KMS-11 (cell line): Measurements from ENCODE around the gene DSTYK.

ENCODE experiments used
- H2AFZ ChIP-seq: fragments of 200-600 bp; sonication (generic); 2 replicates; pipeline ENCODE4 v1.6.1; 2016; ENCODE audit warnings: antibody characterized with exemption, mixed run types, low read depth
- H3K27ac ChIP-seq: fragments of 200-600 bp; sonication (generic); 2 replicates; pipeline ENCODE4 v1.6.1; 2016; ENCODE audit warnings: mild to moderate bottlenecking, mixed run types
- H3K27me3 ChIP-seq: fragments of 200-600 bp; sonication (generic); 2 replicates; pipeline ENCODE4 v1.6.1; 2017; ENCODE audit warnings: mild to moderate bottlenecking, low read depth, mixed run types, moderate library complexity; ENCODE audit not compliant: insufficient read depth
- H3K36me3 ChIP-seq: fragments of 200-600 bp; sonication (generic); 2 replicates; pipeline ENCODE4 v1.6.1; 2017; ENCODE audit warnings: mild to moderate bottlenecking, mixed run types; ENCODE audit not compliant: insufficient read depth
- H3K4me1 ChIP-seq: fragments of 200-600 bp; sonication (generic); 2 replicates; pipeline ENCODE4 v1.6.1; 2016; ENCODE audit warnings: mild to moderate bottlenecking, low read depth, mixed run types; ENCODE audit not compliant: poor library complexity, severe bottlenecking
- H3K4me2 ChIP-seq: fragments of 200-600 bp; sonication (generic); 2 replicates; pipeline ENCODE4 v1.7.0; 2016; ENCODE audit warnings: mild to moderate bottlenecking, mixed run types
- H3K4me3 ChIP-seq: fragments of 200-600 bp; sonication (generic); IDR thresholded peaks from 2 replicates; pipeline ENCODE4 v1.6.1; 2017; ENCODE audit warnings: low read depth, low read length, mixed read lengths; ENCODE audit not compliant: insufficient read depth
- H3K79me2 ChIP-seq: fragments of 200-600 bp; sonication (generic); 2 replicates; pipeline ENCODE4 v1.6.1; 2016; ENCODE audit warnings: low read depth, mixed run types; ENCODE audit not compliant: insufficient read depth
- H3K9ac ChIP-seq: fragments of 200-600 bp; sonication (generic); 2 replicates; pipeline ENCODE4 v1.6.1; 2016; ENCODE audit warnings: mild to moderate bottlenecking, mixed run types
- H4K20me1 ChIP-seq: fragments of 200-600 bp; sonication (generic); 2 replicates; pipeline ENCODE4 v1.6.1; 2016; ENCODE audit warnings: mild to moderate bottlenecking, mixed run types; ENCODE audit not compliant: insufficient read depth
- TF ChIP-seq, protein P1 (sequence below): fragments of 200-600 bp; sonication (generic); conservative IDR thresholded peaks from 2 replicates; pipeline ENCODE4 v1.6.1; 2017; ENCODE audit warnings: low read depth, mild to moderate bottlenecking, antibody characterized with exemption, low read length, moderate library complexity, mixed read lengths

DSTYK gene

DNA sequence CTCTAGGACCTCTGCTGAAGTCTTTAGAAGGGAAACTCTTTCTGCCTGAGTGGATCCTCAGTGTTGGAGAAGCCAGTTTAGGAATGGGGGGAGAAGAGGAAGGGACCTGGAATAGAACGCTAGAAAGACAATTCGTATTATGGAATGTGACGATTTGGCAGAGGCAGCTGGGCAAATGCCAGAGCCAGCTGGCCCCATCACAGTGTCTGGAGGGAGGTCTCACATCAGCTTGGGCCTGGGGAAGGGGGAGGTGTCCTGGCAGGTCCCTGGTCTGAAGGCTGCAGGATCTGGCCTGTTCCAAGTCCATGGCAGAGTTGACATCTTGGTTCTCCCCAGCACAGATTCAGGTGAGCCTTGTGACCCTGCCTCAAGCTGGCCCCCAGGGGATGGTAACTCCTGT is 27.6 kb upstream of the DSTYK start:
- no peaks in the 10 kb centered on the region for H3K36me3 ChIP-seq
- H3K4me1 ChIP-seq = peaks cover 81% of the 10 kb centered on the region
- no peak overlapping the region for H2AFZ ChIP-seq
- no peaks in the 10 kb centered on the region for H4K20me1 ChIP-seq
- peak overlapping the region; percentile 95; the same call in 1 of the 2 replicates for H3K4me2 ChIP-seq
- H3K27me3 ChIP-seq = no peaks in the 10 kb centered on the region
- no peak overlapping the region; the same call in 1 of the 2 replicates for H3K27ac ChIP-seq
- no peaks in the 10 kb centered on the region; the same call in 1 of the 2 replicates for H3K79me2 ChIP-seq
- peak overlapping the region; percentile 33 for H3K4me3 ChIP-seq
- TF ChIP-seq, protein P1, sequence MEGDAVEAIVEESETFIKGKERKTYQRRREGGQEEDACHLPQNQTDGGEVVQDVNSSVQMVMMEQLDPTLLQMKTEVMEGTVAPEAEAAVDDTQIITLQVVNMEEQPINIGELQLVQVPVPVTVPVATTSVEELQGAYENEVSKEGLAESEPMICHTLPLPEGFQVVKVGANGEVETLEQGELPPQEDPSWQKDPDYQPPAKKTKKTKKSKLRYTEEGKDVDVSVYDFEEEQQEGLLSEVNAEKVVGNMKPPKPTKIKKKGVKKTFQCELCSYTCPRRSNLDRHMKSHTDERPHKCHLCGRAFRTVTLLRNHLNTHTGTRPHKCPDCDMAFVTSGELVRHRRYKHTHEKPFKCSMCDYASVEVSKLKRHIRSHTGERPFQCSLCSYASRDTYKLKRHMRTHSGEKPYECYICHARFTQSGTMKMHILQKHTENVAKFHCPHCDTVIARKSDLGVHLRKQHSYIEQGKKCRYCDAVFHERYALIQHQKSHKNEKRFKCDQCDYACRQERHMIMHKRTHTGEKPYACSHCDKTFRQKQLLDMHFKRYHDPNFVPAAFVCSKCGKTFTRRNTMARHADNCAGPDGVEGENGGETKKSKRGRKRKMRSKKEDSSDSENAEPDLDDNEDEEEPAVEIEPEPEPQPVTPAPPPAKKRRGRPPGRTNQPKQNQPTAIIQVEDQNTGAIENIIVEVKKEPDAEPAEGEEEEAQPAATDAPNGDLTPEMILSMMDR = no peak
- H3K9ac ChIP-seq = no peak overlapping the region

DNA sequence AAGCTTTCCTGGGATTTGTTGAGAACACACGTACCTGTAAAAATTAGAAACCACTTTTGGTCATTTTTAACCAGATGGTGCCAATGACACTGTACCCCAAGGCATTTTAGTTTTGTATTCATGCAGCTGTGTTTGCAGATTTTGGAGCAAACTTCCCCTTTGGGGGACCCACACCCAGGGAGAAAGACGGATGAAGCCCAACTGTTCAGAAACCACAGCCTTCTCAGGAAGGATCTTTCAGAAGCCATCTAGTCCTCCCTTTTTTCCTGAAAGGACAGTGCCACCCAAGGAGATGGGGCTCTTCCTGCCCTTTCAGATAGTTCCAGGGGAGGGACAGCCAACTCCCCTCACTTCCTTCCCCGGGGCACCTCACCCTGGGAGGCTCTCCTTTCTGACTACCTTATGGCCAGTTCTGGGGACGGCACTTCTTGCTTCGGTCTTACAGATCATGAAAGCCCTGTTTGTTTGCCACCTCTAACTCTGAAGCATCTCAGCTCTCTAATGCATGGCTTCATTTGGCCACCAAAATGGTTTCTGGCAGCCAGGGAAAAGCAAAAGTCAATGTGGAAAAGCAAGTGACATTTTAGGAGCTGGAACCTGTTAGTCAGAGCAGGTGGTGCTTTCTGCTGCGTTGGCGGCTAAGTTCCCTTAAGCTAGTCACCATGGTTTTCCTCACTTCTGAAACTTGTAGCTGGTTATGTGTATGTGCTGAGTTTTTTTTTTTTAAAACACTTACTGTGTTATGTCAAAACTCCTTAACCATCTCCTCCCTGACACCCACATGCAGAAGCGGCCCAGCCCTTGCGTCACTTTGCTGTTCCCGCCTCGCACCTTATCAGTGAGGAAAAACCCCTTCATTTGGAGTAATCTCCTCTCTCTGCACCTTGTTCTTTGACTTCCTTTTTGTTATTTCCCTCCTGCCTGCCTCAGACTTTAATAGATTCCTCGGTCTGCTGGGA is 26.3 kb upstream of the DSTYK start:
- TF ChIP-seq, protein P1 = no peak
- H3K27me3 ChIP-seq = no peaks in the 10 kb centered on the region
- H3K4me1 ChIP-seq = peaks cover 83% of the 10 kb centered on the region
- H2AFZ ChIP-seq = peak overlapping the region; percentile 42; the same call in 1 of the 2 replicates
- peak overlapping the region; percentile 72 for H3K9ac ChIP-seq
- no peaks in the 10 kb centered on the region; the same call in 1 of the 2 replicates for H3K79me2 ChIP-seq
- H4K20me1 ChIP-seq = no peaks in the 10 kb centered on the region
- peak overlapping the region; percentile 95 for H3K4me2 ChIP-seq
- H3K27ac ChIP-seq = peak overlapping the region; percentile 92
- no peaks in the 10 kb centered on the region for H3K36me3 ChIP-seq
- peak overlapping the region; percentile 88 for H3K4me3 ChIP-seq

GRCh38 chr1:205236951-205237475 is 25.5 kb upstream of the DSTYK start:
- Histone ChIP-seq H3K27me3 (no peaks in the 10 kb centered on the region), H3K27ac (peak overlapping the region; percentile 92), H3K4me2 (peak overlapping the region; percentile 95)

DNA sequence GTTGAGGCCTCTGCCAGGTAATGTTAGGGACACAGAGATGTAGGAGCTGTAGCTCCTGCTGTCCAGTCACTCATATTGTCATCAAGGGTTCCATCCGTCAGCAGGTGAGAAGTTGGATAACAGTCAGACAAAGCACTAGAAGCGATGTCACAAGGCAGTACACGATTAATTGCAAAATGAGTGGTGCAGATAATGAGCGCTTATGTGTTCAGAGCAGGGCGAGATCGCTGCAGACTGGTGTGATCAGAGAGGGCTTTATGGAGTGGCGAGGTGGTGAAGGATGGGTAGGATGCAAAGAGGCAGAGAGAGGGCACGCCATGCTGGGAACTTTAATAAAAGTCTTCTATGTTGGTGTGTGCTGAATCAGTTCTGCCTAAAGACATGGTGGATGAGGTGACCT is 25.0 kb upstream of the DSTYK start:
- H3K79me2 ChIP-seq = peaks cover 5% of the 10 kb centered on the region; the same call in 1 of the 2 replicates
- H4K20me1 ChIP-seq = no peaks in the 10 kb centered on the region
- no peaks in the 10 kb centered on the region for H3K27me3 ChIP-seq
- no peak overlapping the region for H3K4me3 ChIP-seq
- H3K4me2 ChIP-seq = peak overlapping the region; percentile 95; the same call in 1 of the 2 replicates
- no peak overlapping the region for H3K9ac ChIP-seq
- H2AFZ ChIP-seq = no peak overlapping the region
- H3K4me1 ChIP-seq = peaks cover 91% of the 10 kb centered on the region
- TF ChIP-seq, protein P1 = no peak
- peak overlapping the region; percentile 92; the same call in 1 of the 2 replicates for H3K27ac ChIP-seq
- H3K36me3 ChIP-seq = no peaks in the 10 kb centered on the region

More at GRCh38 chr1:205236951-205237475, 25.5 kb upstream of the DSTYK start:
- peak overlapping the region; percentile 42; the same call in 1 of the 2 replicates for H2AFZ ChIP-seq
- H4K20me1 ChIP-seq = no peaks in the 10 kb centered on the region
- TF ChIP-seq, protein P1 = no peak
- no peaks in the 10 kb centered on the region for H3K36me3 ChIP-seq
- H3K9ac ChIP-seq = peak overlapping the region; percentile 72; the same call in 1 of the 2 replicates
- H3K4me3 ChIP-seq = peak overlapping the region; percentile 20
- no peaks in the 10 kb centered on the region; the same call in 1 of the 2 replicates for H3K79me2 ChIP-seq
- H3K4me1 ChIP-seq = peaks cover 86% of the 10 kb centered on the region
